DMS53 treated with DMSO at 0.1 percent for 48 hours (cell line): ENCODE results near the gene C10orf67.
A peak's percentile ranks its signal among the peaks of the same experiment; 100 is the strongest.

Source experiments
- DNase-seq: peaks from one replicate; lab custom pipeline; 2025; ENCODE audit not compliant: unreplicated experiment; lab: John Stamatoyannopoulos, UW

Gene C10orf67

DNA sequence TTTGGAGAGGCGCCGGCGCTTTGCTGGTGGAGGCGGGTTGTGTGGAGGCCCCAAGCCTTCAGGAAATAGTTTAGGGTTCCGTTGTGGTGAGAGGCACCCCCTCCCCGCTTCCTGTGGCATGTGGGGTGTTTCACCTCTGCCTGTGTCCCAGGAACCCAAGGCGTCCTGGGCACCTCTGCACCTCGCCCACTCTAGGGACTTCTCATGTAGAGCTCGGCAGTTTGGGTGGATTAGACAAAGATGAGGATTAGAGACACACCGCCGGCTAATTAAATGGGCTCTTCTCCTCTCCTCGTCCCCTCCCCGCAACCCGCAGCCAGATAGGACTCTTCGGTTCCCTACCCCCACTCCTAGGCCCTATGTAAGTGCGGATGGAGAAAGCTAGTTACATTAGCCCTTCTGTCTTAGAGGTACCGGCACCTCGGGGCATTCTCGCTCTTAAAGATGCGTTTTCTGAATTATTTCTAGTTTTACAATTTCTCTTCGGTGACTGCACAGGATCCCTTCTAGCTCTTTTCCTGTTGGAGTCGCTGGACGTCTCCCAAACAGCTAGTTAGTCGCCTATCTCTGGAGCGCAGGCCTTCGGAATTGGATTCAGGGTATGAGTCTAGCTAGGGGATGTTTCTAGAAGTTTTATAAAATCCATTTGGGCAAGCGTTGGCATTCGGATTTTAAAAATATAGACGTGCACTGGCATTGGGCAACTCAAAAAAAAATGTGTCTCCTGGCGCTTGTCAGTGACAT lies 144.7 kb downstream of the C10orf67 start:
- no peak for DNase-seq

DNA sequence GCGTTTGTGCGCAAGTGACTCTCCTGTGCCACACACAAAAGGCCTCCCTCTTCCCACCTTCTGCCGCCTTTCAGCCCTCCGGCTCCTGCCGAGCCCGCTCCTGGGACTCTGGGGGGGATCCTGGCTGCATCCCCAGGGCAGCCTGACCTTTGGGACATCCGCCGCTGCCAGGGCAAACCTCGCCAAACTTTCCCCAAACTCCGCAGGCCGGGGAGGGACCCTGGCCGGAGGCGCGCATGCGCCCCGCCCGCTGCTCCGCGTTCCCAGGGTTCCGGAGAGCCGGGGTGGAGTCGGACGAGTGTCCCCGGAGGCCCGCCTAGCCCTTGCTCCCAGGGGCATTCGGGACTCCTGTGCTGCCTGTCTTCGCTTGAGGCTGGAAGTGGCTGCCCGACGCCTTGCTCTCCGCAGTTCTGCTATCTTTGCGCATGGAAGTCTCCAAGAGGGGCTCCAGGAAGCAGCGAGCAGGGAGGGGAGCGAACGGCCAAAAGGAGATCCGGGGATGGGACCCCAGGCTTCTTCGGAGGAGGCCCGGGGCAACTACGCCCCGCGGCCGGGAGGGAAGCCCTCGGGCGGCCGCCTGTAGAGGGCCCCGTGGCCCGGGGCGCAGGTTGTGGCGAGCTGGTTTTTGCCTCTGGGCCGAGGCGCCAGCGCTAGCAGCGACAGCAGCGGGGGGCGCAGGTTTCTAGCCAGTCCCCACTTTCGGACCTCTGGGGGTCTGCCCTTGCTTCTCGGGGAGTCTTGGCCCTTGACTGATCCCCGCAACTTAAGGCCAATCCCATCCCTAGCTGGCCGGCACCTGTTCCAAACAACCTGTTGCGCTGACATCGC lies 145.4 kb downstream of the C10orf67 start:
- DNase-seq = peak; percentile 31

DNA sequence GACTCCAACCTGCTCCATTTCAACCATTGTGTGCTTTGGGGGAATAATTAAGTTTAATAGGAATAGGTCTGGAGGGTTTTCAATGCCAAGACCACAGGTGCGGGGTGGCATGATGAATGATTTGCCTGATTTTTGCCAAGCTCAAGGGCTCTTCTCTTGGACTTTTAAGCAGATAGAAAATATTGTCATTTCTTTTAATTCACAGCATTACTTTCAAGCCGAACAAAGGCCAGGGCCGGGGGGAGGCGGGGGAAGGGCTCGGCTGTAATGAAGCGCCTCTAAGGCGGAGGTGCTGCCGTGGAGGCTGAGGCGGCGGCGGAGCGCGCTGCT lies 146.0 kb downstream of the C10orf67 start:
- DNase-seq = no peak

DNA sequence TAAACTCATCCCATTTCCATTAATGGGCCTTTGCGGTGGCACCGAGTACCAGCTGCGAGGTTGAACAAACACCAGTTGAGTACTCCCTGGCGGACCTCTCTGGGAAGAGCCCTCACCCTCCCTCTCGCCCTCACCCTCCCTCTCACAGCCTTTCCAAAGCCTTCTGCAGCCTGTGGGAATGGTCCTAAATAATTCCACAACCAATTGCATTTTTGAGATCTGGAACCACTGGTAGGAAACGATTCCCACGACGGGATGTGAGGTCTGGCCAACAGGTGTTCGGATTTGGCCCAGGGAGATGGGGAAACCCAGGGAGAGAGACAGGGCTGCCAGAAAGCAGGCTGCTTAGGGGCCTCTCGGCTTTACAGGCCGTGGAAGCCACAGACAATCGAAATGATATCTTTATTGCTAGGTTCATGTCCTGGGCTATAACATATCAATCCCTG lies 147.2 kb downstream of the C10orf67 start:
- peak; percentile 79 for DNase-seq

GRCh38 chr10:23196915-23197314 lies 147.7 kb downstream of the C10orf67 start:
- peak; percentile 39 for DNase-seq

GRCh38 chr10:23195846-23196600 lies 148.6 kb downstream of the C10orf67 start:
- no peak for DNase-seq

- no peak for DNase-seq
Observed at GRCh38 chr10:23194966-23195845, 149.4 kb downstream of the C10orf67 start.

- no peak for DNase-seq
Observed at GRCh38 chr10:23194471-23194965, 150.1 kb downstream of the C10orf67 start.

DNA sequence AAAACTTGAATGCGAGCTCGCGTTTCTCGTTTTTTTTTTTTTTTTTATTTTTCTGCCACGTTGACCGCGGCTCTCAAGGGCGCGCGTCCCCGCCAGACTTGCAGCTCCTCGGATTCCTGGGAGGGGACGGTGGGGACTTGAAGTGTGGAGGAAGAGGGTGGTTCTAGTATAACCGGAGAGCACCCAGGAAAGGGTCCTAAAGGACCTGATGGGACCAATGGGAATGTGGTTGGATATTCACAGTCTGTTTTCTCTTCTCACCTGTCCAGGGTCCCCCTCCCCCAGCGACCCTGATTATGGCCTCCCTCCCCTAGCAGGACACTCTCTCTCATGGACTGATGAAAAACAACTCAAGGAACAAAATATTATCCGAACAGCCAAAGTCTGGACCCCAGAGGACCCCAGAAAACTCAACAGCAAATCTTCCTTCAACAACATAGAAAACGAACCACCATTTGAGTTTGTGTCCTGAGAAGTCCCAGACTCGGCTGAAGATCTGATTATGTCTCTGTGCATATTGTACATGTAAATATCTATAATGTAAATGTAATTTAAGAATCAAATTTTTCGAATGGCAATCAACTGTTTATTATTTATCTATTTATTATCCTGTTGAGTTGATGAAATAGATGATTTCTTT lies 151.0 kb downstream of the C10orf67 start:
- DNase-seq = peak; percentile 16

DNA sequence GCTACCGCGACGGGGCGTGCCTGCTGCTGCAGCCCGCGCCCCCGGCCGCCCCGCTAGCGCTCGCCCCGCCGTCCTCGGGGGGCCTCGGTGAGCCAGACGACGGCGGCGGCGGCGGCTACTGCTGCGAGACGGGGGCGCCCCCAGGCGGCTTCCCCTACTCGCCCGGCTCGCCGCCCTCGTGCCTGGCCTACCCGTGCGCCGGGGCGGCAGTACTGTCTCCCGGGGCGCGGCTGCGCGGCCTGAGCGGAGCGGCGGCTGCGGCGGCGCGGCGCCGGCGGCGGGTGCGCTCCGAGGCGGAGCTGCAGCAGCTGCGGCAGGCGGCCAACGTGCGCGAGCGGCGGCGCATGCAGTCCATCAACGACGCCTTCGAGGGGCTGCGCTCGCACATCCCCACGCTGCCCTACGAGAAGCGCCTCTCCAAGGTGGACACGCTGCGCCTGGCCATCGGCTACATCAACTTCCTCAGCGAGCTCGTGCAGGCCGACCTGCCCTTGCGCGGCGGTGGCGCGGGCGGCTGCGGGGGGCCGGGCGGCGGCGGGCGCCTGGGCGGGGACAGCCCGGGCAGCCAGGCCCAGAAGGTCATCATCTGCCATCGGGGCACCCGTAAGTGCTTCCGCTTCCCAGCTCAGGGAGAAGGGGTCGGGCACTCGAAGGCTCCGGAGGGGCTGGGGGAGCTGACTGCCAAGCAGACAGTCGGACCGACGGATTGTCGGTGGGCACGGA lies 151.7 kb downstream of the C10orf67 start:
- peak; percentile 69 for DNase-seq

GRCh38 chr10:23191764-23192711 lies 152.6 kb downstream of the C10orf67 start, which contains the start of gene PTF1A:
PTF1A (plus strand) TSS chr10:23192312; CDS start chr10:23192531, 219 bp downstream.
- DNase-seq = peak; percentile 79

- peak; percentile 21 for DNase-seq
Observed at GRCh38 chr10:23190872-23191763, 153.5 kb downstream of the C10orf67 start.

GRCh38 chr10:23189024-23189423 lies 155.6 kb downstream of the C10orf67 start:
- DNase-seq = no peak

- peak; percentile 68 for DNase-seq
Observed at GRCh38 chr10:23187155-23187554, 157.4 kb downstream of the C10orf67 start.

DNA sequence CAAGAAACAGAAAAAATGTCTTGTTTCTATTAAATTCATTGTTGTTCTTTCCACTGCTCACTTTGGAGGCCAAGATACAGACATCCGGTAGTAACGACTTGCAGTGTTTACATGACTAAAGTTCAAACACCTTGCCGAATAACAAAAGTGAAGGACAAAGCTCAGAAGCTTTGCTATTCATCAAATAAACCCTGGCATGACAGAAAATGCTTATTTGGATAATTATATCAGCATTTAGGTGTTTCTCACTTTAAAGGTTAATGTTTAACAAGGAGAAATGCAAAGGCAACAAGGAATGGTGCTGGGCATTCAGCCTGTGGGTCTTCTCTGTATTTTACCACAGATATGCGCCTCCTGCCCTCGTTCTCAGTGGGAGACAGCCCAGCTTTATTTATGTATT lies 157.9 kb downstream of the C10orf67 start:
- peak; percentile 79 for DNase-seq

DNA sequence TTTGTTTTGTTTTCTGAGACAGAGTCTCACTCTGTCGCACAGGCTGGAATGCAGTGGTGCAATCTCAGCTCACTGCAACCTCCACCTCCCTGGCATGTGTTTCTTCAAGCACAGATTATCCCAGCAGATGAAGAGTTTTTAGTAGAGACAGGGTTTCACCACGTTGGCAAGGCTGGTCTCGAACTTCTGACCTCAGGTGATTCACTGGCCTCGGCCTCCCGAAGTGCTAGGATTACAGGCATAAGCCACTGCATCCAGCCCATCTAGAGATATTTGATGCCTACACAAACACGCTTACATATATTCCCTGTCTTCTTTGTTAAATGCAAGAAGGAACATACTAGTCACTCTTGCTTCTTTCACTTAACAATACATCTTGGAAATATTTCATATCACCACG lies 158.4 kb downstream of the C10orf67 start:
- no peak for DNase-seq

GRCh38 chr10:23174977-23175512 lies 169.6 kb downstream of the C10orf67 start:
- DNase-seq = peak; percentile 63
